Stomach (tissue), 9 donors: ENCODE measurements around the gene STBD1. TPM values are rescaled to one million over a fixed set of nuclear protein-coding genes. Genes with fewer than 3 reads are reported as not detected.

Experiments
- DNase-seq, 2 donors: peaks; one replicate each; pipeline versions ENCODE4 v3.0.0 to v3.0.0-alpha.2; 2013 to 2019
- H3K27ac ChIP-seq, 5 donors: fragments of 200-600 bp in 4 of 5; sonication (generic) in 4 of 5; one replicate each; pipeline ENCODE4 v1.5.1; 2013 to 2019; ENCODE audit warnings: mild to moderate bottlenecking in 1 of 5, moderate library complexity in 1 of 5
- H3K27me3 ChIP-seq, 3 donors: fragments of 200-600 bp; sonication (generic); one replicate each; pipeline ENCODE4 v1.5.1; 2017 to 2019; ENCODE audit warnings: mixed run types in 1 of 3
- H3K36me3 ChIP-seq, 4 donors: fragments of 200-600 bp; sonication (generic); 1 replicate in 3 of 4; 2 replicates in 1 of 4; pipeline ENCODE4 v1.5.1; 2016 to 2019
- H3K4me1 ChIP-seq, 4 donors: fragments of 200-600 bp; sonication (generic); one replicate each; pipeline ENCODE4 v1.5.1; 2016 to 2019
- H3K4me3 ChIP-seq, 4 donors: fragments of 200-600 bp; sonication (generic) in 3 of 4; one replicate each; pipeline ENCODE4 v1.5.1; 2016 to 2019; ENCODE audit warnings: mild to moderate bottlenecking in 1 of 4
- H3K9me3 ChIP-seq, 4 donors: fragments of 200-600 bp; sonication (generic); one replicate each; pipeline ENCODE4 v1.5.1; 2016 to 2019
- CTCF ChIP-seq, 7 experiments: fragments of 450-650 bp in 4 of 7; fragments of 200-600 bp in 3 of 7; sonication (generic) in 3 of 7; IDR thresholded peaks; one replicate each; pipeline ENCODE4 v1.5.1; 2016 to 2019; ENCODE audit warnings: antibody characterized with exemption in 7 of 7, control low read depth in 2 of 7, mild to moderate bottlenecking in 1 of 7
- EP300 ChIP-seq: sonication (generic); formaldehyde crosslinking; IDR thresholded peaks from one replicate; pipeline ENCODE4 v1.6.1; 2017; ENCODE audit warnings: antibody characterized with exemption
- POLR2A ChIP-seq, 4 donors: fragments of 450-650 bp; IDR thresholded peaks; one replicate each; pipeline ENCODE4 v1.6.1; 2016; ENCODE audit warnings: antibody characterized with exemption in 4 of 4, control low read depth in 2 of 4, mild to moderate bottlenecking in 1 of 4, moderate library complexity in 1 of 4
- POLR2AphosphoS5 ChIP-seq, 3 donors: sonication (generic); formaldehyde crosslinking; IDR thresholded peaks; one replicate each; pipeline ENCODE4 v1.6.1; 2016; ENCODE audit warnings: antibody characterized with exemption in 3 of 3
- WGBS, 5 donors: extraction: QIAGEN DNeasy Blood & Tissue Kit in 3 of 5; methylation state at CpG; one replicate each; pipeline versions ENCODE4 v1.1.5 to v1.1.7; 2013 to 2018; 5-methylcytosine and 5-hydroxymethylcytosine counted together
- intact Hi-C: fragments of 100-400 bp; cut with DNase I; formaldehyde crosslinking; loops from one replicate; pipeline ENCODE4 v1.15.1; 2023; ENCODE audit warnings: low total_unique reads
- polyA plus RNA-seq, 3 donors: library from polyadenylated mRNA; stranded (reverse); fragments of 200-250 nt; gene quantifications; one replicate each; pipeline ENCODE4 v1.2.3, GENCODE V29; 2013
- total RNA-seq, 5 donors: library from RNA; depleted of rRNA; stranded (reverse); fragments of >200 nt; gene quantifications; one replicate each; pipeline versions ENCODE4 v1.1.0 to v1.2.3, GENCODE V29; 2014 to 2016
- donor health status: healthy with polysubstance abuse.
- donor health status: Bipolar disorder and iron deficiency.
- donor health status: healthy.

The STBD1 gene
- total and polyA plus RNA-seq, 8 donors = 0.89 to 29.3 (median 4.1) TPM; not detected in 1

GRCh38 chr4:76260571-76260970, 46.0 kb upstream of the STBD1 start:
- peaks cover 0 to 15% (median 4%) of the 10 kb centered on the region in 4 donors for H3K36me3 ChIP-seq
- H3K4me1 ChIP-seq = no peaks in the 10 kb centered on the region
- intact Hi-C loops = no loop called here
- 0 to 63% (median 36%) methylated on average over 1 of the region's 1 CpG for WGBS, 5 donors
- no peak for DNase-seq
- H3K27me3 ChIP-seq = no peaks in the 10 kb centered on the region
- no peaks in the 10 kb centered on the region for H3K9me3 ChIP-seq
- no peak overlapping the region for H3K4me3 ChIP-seq
- no peak overlapping the region for H3K27ac ChIP-seq
- TF ChIP-seq EP300 (no peak), CTCF (IDR thresholded peaks at IDR 0.05) (no peak), POLR2AphosphoS5 (IDR thresholded peaks at IDR 0.05) (no peak), POLR2A (IDR thresholded peaks at IDR 0.05) (no peak)

GRCh38 chr4:76265631-76266218, 40.8 kb upstream of the STBD1 start:
- no peaks in the 10 kb centered on the region for H3K4me1 ChIP-seq
- no peak overlapping the region for H3K4me3 ChIP-seq
- no peak overlapping the region for H3K27ac ChIP-seq
- peaks cover 0 to 25% (median 4%) of the 10 kb centered on the region in 4 donors for H3K36me3 ChIP-seq
- H3K9me3 ChIP-seq = no peaks in the 10 kb centered on the region
- TF ChIP-seq CTCF (IDR thresholded peaks at IDR 0.05) = no peak
- TF ChIP-seq POLR2A (IDR thresholded peaks at IDR 0.05) = no peak
- no peak for TF ChIP-seq POLR2AphosphoS5 (IDR thresholded peaks at IDR 0.05)
- no peak for TF ChIP-seq EP300
- WGBS, 5 donors = 79 to 84% (median 84%) methylated on average over 6 of the region's 6 CpGs
- no peaks in the 10 kb centered on the region for H3K27me3 ChIP-seq
- intact Hi-C loops = no loop called here
- DNase-seq = no peak

- no peak for DNase-seq
- no peak for TF ChIP-seq POLR2A (IDR thresholded peaks at IDR 0.05)
- no peak for TF ChIP-seq CTCF (IDR thresholded peaks at IDR 0.05)
- no peak for TF ChIP-seq EP300
- H3K27me3 ChIP-seq = no peaks in the 10 kb centered on the region
- H3K4me1 ChIP-seq = no peaks in the 10 kb centered on the region
- intact Hi-C loops = no loop called here
- no peak overlapping the region for H3K4me3 ChIP-seq
- H3K9me3 ChIP-seq = no peaks in the 10 kb centered on the region
- H3K27ac ChIP-seq = no peak overlapping the region
- WGBS, 5 donors = 58 to 68% (median 68%) methylated on average over 3 of the region's 3 CpGs
- H3K36me3 ChIP-seq = peaks cover 0 to 32% (median 4%) of the 10 kb centered on the region in 4 donors
Observed at GRCh38 chr4:76266627-76267026, 39.9 kb upstream of the STBD1 start.

GRCh38 chr4:76267811-76268210, 38.7 kb upstream of the STBD1 start:
- Histone ChIP-seq H3K4me1 (peaks cover 0 to 7% (median 0%) of the 10 kb centered on the region in 4 donors), H3K27ac (no peak overlapping the region), H3K4me3 (no peak overlapping the region), H3K36me3 (peaks cover 0 to 32% (median 4%) of the 10 kb centered on the region in 4 donors), H3K9me3 (no peaks in the 10 kb centered on the region), H3K27me3 (no peaks in the 10 kb centered on the region)
- intact Hi-C loops = no loop called here
- 94 to 98% (median 96%) methylated on average over 6 of the region's 6 CpGs for WGBS, 5 donors
- no peak for DNase-seq
- TF ChIP-seq POLR2A (IDR thresholded peaks at IDR 0.05) (no peak), EP300 (no peak), CTCF (IDR thresholded peaks at IDR 0.05) (no peak), POLR2AphosphoS5 (IDR thresholded peaks at IDR 0.05) (no peak)
